GM13976 (cell line): ENCODE results near the gene ABCD2.
"Not testable (repeated sequence)": the region's sequence is repeated elsewhere in the genome, so short reads cannot be mapped to it uniquely, and the experiment has no call there.

Experiments
- DNase-seq: peaks from one replicate; pipeline ENCODE4 v3.0.0; 2012; ENCODE audit warnings: low spot score
- in situ Hi-C: fragments of 300-500 bp; cut with MboI; formaldehyde crosslinking; loops from one replicate; pipeline ENCODE4 v1.12.0; 2022; ENCODE audit warnings: low sequenced_read_pairs, mixed read lengths, inconsistent platforms; ENCODE audit not compliant: unreplicated experiment
- TF ChIP-seq, protein P1 (sequence below): IDR thresholded peaks from 2 replicates; pipeline ENCODE4 v1.5.1; 2012; ENCODE audit warnings: borderline replicate concordance, mild to moderate bottlenecking; ENCODE audit not compliant: insufficient read depth; ENCODE audit errors: extremely low read depth, missing control alignments, control extremely low read depth

The ABCD2 gene

DNA sequence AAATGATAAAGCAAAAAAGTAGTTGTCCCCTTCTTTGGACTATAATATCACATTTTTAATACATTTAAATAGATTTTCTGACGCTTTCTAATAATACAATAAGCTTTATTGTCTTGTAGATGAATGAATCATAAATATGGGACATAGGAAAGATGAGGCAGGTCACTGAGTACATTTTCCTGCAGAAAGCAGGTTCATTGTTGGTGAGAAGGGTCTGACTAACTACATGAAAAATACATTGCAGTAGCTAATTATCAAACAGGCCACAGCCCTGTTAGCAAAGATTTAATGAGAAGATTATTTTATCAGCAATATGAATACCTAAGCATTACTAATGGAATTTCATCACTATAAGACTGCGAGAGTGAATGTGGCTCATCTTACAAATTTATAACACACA lies 45.6 kb downstream of the ABCD2 start:
- in situ Hi-C loops, result no loop called here
- DNase-seq, result no peak
- TF ChIP-seq, protein P1, sequence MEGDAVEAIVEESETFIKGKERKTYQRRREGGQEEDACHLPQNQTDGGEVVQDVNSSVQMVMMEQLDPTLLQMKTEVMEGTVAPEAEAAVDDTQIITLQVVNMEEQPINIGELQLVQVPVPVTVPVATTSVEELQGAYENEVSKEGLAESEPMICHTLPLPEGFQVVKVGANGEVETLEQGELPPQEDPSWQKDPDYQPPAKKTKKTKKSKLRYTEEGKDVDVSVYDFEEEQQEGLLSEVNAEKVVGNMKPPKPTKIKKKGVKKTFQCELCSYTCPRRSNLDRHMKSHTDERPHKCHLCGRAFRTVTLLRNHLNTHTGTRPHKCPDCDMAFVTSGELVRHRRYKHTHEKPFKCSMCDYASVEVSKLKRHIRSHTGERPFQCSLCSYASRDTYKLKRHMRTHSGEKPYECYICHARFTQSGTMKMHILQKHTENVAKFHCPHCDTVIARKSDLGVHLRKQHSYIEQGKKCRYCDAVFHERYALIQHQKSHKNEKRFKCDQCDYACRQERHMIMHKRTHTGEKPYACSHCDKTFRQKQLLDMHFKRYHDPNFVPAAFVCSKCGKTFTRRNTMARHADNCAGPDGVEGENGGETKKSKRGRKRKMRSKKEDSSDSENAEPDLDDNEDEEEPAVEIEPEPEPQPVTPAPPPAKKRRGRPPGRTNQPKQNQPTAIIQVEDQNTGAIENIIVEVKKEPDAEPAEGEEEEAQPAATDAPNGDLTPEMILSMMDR, result no peak

DNA sequence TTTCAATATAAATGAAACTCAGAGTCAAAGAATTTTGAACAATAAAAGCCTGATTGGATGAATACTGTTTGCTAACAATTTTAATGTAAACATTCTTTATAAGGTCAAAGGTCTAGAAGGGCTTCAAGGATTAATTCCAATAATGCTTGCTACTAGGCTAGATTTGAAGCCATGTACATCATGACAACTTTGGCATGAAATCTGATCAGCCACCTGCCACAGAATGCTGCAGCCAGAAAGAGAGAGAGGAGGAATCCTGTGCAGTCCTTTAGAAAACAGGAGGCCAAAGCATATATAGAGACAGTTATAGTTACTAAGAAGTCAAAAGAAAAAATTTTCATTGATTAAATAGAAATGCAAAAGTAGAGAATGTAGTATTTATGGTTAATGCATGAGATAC lies 47.1 kb downstream of the ABCD2 start:
- in situ Hi-C loops, result no loop called here
- no peak for DNase-seq
- TF ChIP-seq, protein P1, result no peak

- TF ChIP-seq, protein P1, result no peak
- in situ Hi-C loops, result no loop called here
- no peak for DNase-seq
Observed at GRCh38 chr12:39571351-39571750, 48.3 kb downstream of the ABCD2 start.

GRCh38 chr12:39553476-39553875 lies 66.1 kb downstream of the ABCD2 start:
- no peak for DNase-seq
- in situ Hi-C loops, result no loop called here
- TF ChIP-seq, protein P1, result no peak

DNA sequence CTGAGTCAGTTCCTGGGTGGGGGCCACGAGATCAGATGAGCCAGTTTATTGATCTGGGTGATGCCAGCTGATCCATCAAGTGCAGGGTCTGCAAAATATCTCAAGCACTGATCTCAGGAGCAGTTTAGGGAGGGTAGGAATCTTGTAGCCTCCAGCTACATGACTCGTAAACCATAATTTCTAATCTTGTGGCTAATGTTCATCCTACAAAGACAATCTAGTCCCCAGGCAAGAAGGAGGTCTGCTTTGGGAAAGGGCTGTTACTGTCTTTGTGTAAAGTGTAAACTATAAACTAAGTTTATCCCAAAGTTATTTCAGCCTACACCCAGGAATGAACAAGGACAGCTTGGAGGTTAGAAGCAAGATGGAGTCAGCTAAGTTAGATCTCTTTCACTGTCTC lies 75.4 kb downstream of the ABCD2 start:
- in situ Hi-C loops, DNase-seq: not testable (repeated sequence)

DNA sequence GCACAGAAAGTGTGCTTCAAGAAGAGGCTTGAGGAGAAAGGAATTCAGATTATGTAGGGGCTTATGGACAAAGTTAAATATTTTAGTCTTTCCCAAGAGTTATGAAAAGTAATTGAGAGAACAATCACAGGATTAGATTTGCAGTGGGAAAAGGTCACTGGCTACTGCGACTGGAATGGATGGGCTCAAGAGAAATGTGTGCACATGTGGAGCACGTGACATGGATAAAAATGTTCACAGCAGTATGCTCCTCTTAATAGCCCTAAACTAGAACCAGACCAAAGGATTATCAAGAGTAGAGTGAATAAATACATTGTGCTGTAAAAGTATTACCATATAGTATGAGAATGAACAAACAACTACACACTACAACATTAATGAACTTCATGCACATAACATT lies 78.1 kb downstream of the ABCD2 start:
- TF ChIP-seq, protein P1, result no peak
- in situ Hi-C loops, result no loop called here
- DNase-seq, result no peak

- DNase-seq, result no peak
- TF ChIP-seq, protein P1, result no peak
- in situ Hi-C loops, result no loop called here
Observed at GRCh38 chr12:39538679-39539104, 80.9 kb downstream of the ABCD2 start.
